Ishikawa (cell line): ENCODE results near the gene SRRM5.

Experiments
- CEBPB ChIP-seq: IDR thresholded peaks from 2 replicates; pipeline ENCODE4 v1.6.1; 2012
- CREB1 ChIP-seq: IDR thresholded peaks from 2 replicates; pipeline ENCODE4 v1.6.1; 2012; ENCODE audit warnings: low read depth
- EGR1 ChIP-seq: IDR thresholded peaks from 2 replicates; pipeline ENCODE4 v1.6.1; 2012
- EP300 ChIP-seq: IDR thresholded peaks from 2 replicates; pipeline ENCODE4 v1.6.1; 2012; ENCODE audit warnings: borderline replicate concordance
- NFIC ChIP-seq: IDR thresholded peaks from 2 replicates; pipeline ENCODE4 v1.6.1; 2012
- TAF1 ChIP-seq: IDR thresholded peaks from 2 replicates; pipeline ENCODE4 v1.6.1; 2012; ENCODE audit warnings: low read depth, mild to moderate bottlenecking
- TCF12 ChIP-seq: IDR thresholded peaks from 2 replicates; pipeline ENCODE4 v1.6.1; 2012; ENCODE audit warnings: low read depth
- TEAD4 ChIP-seq: IDR thresholded peaks from 2 replicates; pipeline ENCODE4 v1.6.1; 2012
- YY1 ChIP-seq: IDR thresholded peaks from 2 replicates; pipeline ENCODE4 v1.6.1; 2012; ENCODE audit warnings: low read depth
- ZBTB7A ChIP-seq: IDR thresholded peaks from 2 replicates; pipeline ENCODE4 v1.6.1; 2012; ENCODE audit warnings: low read depth
- TF ChIP-seq, protein P1 (sequence below): IDR thresholded peaks from 2 replicates; pipeline ENCODE4 v1.6.1; 2012; ENCODE audit warnings: low read depth, mild to moderate bottlenecking
- TF ChIP-seq, protein P2 (sequence below): IDR thresholded peaks from 2 replicates; pipeline ENCODE4 v1.6.1; 2012

DNA sequence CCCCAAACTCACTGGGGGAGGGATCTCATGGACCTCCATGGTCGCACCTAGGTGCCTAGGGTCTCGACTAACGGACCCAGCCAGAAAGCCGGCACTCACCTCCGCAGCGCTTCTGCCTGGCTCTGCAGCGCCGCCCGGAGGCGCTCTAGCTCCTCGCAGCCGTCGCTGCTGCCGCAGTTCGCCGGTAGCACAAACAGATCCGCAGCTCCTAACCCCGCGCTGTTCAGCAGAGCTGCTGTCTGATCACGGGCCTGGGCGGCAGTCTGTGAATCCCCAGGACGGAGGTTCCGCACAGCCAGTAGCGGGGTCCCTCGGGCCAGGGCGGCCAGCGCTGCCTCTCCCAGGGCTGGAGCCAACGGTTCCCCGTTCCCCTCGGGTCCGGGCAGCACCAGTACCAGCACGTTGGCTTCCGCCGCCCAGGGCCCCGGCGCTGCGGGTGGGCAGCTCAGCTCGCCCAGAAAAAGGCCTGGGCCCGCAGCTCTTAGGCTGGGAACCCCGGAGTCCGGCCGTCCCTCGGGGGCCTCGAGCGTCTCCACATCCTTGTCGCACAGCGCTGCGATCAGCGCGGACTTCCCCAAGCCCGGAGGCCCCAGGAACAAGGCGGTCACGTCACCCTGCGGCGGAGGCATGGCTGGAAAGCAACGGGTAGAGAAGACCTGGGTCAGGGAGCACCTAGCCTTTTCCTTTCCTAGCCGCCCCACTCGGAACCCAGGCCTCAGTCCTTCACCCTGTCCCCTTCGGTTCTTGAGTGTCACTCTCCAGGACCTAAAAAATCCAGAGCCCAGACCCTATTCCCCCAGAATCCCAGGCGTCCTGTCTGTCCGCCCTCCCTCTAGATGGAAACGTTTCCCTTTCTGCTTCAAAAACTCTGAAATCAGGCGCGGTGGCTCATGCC lies 16.9 kb upstream of the SRRM5 start:
- TF ChIP-seq TCF12 (no peak), ZBTB7A (no peak), TAF1 (no peak), EP300 (no peak), YY1 (no peak), TEAD4 (no peak), EGR1 (no peak), CREB1 (no peak), CEBPB (no peak), NFIC (no peak)
- TF ChIP-seq, protein P1, sequence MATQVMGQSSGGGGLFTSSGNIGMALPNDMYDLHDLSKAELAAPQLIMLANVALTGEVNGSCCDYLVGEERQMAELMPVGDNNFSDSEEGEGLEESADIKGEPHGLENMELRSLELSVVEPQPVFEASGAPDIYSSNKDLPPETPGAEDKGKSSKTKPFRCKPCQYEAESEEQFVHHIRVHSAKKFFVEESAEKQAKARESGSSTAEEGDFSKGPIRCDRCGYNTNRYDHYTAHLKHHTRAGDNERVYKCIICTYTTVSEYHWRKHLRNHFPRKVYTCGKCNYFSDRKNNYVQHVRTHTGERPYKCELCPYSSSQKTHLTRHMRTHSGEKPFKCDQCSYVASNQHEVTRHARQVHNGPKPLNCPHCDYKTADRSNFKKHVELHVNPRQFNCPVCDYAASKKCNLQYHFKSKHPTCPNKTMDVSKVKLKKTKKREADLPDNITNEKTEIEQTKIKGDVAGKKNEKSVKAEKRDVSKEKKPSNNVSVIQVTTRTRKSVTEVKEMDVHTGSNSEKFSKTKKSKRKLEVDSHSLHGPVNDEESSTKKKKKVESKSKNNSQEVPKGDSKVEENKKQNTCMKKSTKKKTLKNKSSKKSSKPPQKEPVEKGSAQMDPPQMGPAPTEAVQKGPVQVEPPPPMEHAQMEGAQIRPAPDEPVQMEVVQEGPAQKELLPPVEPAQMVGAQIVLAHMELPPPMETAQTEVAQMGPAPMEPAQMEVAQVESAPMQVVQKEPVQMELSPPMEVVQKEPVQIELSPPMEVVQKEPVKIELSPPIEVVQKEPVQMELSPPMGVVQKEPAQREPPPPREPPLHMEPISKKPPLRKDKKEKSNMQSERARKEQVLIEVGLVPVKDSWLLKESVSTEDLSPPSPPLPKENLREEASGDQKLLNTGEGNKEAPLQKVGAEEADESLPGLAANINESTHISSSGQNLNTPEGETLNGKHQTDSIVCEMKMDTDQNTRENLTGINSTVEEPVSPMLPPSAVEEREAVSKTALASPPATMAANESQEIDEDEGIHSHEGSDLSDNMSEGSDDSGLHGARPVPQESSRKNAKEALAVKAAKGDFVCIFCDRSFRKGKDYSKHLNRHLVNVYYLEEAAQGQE = no peak
- TF ChIP-seq, protein P2, sequence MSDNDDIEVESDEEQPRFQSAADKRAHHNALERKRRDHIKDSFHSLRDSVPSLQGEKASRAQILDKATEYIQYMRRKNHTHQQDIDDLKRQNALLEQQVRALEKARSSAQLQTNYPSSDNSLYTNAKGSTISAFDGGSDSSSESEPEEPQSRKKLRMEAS = no peak
